Kidney (tissue), 14 donors: ENCODE data around the gene SLC5A5. TPM values are rescaled to one million over a fixed set of nuclear protein-coding genes. Genes with fewer than 3 reads are reported as not detected.

Source experiments
- DNase-seq, 5 donors: peaks; one replicate each; pipeline ENCODE4 v3.0.0-alpha.2; 2013 to 2020
- FAIRE-seq: peaks from 2 replicates; lab custom pipeline; 2012; peaks lifted over from hg19 to GRCh38; lab: Jason Lieb, UNC
- H3K27ac ChIP-seq, 2 donors: one replicate each; pipeline ENCODE4 v1.7.0; 2013; ENCODE audit warnings: low read depth in 2 of 2, low read length in 2 of 2, inconsistent platforms in 1 of 2
- H3K27me3 ChIP-seq: one replicate; pipeline ENCODE4 v1.7.1; 2013; ENCODE audit warnings: low read length, inconsistent platforms; ENCODE audit not compliant: control insufficient read depth, insufficient read depth
- H3K36me3 ChIP-seq, 3 donors: one replicate each; pipeline versions ENCODE4 v1.7.0 to v1.7.1; 2013; ENCODE audit warnings: low read length in 3 of 3, control low read depth in 1 of 3, inconsistent platforms in 1 of 3; ENCODE audit not compliant: insufficient read depth in 3 of 3, control insufficient read depth in 2 of 3
- H3K4me1 ChIP-seq, 3 donors: one replicate each; pipeline versions ENCODE4 v1.7.0 to v1.7.1; 2013; ENCODE audit warnings: low read length in 3 of 3, inconsistent platforms in 1 of 3, low read depth in 1 of 3; ENCODE audit not compliant: control insufficient read depth in 2 of 3, insufficient read depth in 2 of 3
- H3K4me3 ChIP-seq, 3 donors: one replicate each; pipeline versions ENCODE4 v1.7.0 to v1.8.1; 2013; ENCODE audit warnings: low read length in 3 of 3, control low read depth in 1 of 3, inconsistent platforms in 1 of 3
- H3K9ac ChIP-seq, 3 donors: one replicate each; pipeline versions ENCODE4 v1.7.0 to v1.7.1; 2013; ENCODE audit warnings: low read length in 3 of 3, control low read depth in 1 of 3, inconsistent platforms in 1 of 3
- H3K9me3 ChIP-seq, 3 donors: one replicate each; pipeline versions ENCODE4 v1.7.0 to v1.7.1; 2013; ENCODE audit warnings: low read length in 3 of 3, control low read depth in 1 of 3, inconsistent platforms in 1 of 3; ENCODE audit not compliant: control insufficient read depth in 2 of 3, insufficient read depth in 1 of 3
- intact Hi-C: fragments of 100-400 bp; cut with DNase I; formaldehyde crosslinking; loops from one replicate; pipeline ENCODE4 v1.11.1; 2022
- polyA plus RNA-seq: library from polyadenylated mRNA; stranded (reverse); fragments of 350-450 nt; fragmentation: Illumina TruSeq; extraction: RNeasy Lipid Tissue Mini Kit (QIAGEN cat#74804); gene quantifications from one replicate; pipeline ENCODE4 v1.2.3, GENCODE V29; 2014; ENCODE audit warnings: low read depth, low replicate concordance; ENCODE audit not compliant: insufficient read depth
- total RNA-seq: library from RNA; stranded (reverse); fragmentation: NEBNext Ultra II Directional; extraction: Animal tissue kit (Norgen Biotek cat#: 25700); gene quantifications from one replicate; pipeline ENCODE4 v1.2.1, GENCODE V29; 2021
- TF ChIP-seq, protein P1 (sequence below): IDR thresholded peaks from 3 replicates; pipeline ENCODE4 v1.5.1; 2012; ENCODE audit warnings: mild to moderate bottlenecking, moderate library complexity, borderline replicate concordance; ENCODE audit not compliant: insufficient read depth; ENCODE audit errors: extremely low read depth
- donor health status: control.
- donor health status: control.
- donor health status: control.
- donor health status: control.
- donor health status: control.
- donor health status: DM: yes; HTN: yes; CAD: no.
- donor health status: Normal renal cell carcinoma (clear cell type).

SLC5A5 gene
- total and polyA plus RNA-seq, 2 donors from 2014 or later = 0.16 TPM; not detected in 1

GRCh38 chr19:17832443-17833208, 39.1 kb upstream of the SLC5A5 start:
- Histone ChIP-seq H3K27ac (no peak overlapping the region), H3K4me3 (no peak overlapping the region), H3K27me3 (no peaks in the 10 kb centered on the region), H3K36me3 (no peaks in the 10 kb centered on the region), H3K9me3 (no peaks in the 10 kb centered on the region), H3K4me1 (no peaks in the 10 kb centered on the region), H3K9ac (no peak overlapping the region)
- FAIRE-seq = no peak
- DNase-seq = no peak
- intact Hi-C loops = no loop called here
- TF ChIP-seq, protein P1, sequence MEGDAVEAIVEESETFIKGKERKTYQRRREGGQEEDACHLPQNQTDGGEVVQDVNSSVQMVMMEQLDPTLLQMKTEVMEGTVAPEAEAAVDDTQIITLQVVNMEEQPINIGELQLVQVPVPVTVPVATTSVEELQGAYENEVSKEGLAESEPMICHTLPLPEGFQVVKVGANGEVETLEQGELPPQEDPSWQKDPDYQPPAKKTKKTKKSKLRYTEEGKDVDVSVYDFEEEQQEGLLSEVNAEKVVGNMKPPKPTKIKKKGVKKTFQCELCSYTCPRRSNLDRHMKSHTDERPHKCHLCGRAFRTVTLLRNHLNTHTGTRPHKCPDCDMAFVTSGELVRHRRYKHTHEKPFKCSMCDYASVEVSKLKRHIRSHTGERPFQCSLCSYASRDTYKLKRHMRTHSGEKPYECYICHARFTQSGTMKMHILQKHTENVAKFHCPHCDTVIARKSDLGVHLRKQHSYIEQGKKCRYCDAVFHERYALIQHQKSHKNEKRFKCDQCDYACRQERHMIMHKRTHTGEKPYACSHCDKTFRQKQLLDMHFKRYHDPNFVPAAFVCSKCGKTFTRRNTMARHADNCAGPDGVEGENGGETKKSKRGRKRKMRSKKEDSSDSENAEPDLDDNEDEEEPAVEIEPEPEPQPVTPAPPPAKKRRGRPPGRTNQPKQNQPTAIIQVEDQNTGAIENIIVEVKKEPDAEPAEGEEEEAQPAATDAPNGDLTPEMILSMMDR = no peak

- Histone ChIP-seq H3K9me3 (no peaks in the 10 kb centered on the region), H3K27ac (no peak overlapping the region), H3K27me3 (no peaks in the 10 kb centered on the region), H3K9ac (no peak overlapping the region), H3K4me3 (no peak overlapping the region), H3K36me3 (no peaks in the 10 kb centered on the region), H3K4me1 (no peaks in the 10 kb centered on the region)
- TF ChIP-seq, protein P1 = no peak
- DNase-seq (no peak), FAIRE-seq (no peak)
- intact Hi-C loops = no loop called here
Observed at GRCh38 chr19:17834350-17835181, 37.2 kb upstream of the SLC5A5 start.

DNA sequence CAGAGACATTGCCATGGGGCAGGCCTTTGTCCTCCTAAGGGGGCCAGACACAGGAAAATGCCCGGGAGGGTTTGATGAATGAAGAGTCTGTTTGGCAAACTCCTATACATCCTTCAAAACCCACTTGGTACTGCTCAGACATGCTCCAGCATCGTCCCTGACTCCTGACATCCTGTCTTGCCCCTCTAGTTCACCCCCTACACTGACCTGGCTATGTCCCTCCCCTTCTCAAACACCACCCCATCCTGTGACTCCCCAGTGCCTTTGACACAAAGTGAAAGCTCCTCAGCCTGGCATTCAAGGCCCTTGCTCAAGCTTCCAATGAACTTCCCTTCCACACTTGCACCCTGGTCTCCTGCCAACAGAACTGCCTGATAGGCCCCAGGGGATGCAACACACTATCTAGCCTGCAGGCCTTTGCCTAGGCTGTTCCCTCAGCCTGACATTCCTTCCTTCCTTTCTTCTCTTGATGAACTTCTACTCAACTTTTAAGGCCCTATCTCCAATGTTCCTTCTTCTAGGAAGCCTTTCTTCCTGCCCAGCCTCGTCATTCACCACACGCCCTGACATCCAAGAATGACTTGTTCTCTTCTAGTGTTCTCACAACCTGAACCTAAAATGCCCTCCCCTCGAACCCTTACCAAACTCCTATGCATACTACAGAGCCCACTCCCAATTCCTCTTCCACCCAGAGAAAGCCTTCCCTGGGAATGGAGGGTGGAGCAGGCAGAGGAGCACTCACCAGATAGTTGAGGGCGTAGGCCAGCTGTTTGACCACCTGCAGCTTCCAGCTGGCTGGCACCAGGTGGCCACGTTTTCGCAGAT, 36.4 kb upstream of the SLC5A5 start:
- no peak overlapping the region for H3K9ac ChIP-seq
- FAIRE-seq (no peak), DNase-seq (no peak)
- H3K4me1 ChIP-seq = no peaks in the 10 kb centered on the region
- no peaks in the 10 kb centered on the region for H3K36me3 ChIP-seq
- no peaks in the 10 kb centered on the region for H3K27me3 ChIP-seq
- TF ChIP-seq, protein P1 = no peak
- no peaks in the 10 kb centered on the region for H3K9me3 ChIP-seq
- intact Hi-C loops = no loop called here
- H3K4me3 ChIP-seq = no peak overlapping the region
- H3K27ac ChIP-seq = no peak overlapping the region
